GM12872 (cell line): ENCODE measurements around the gene DHX15.

Source experiments
- CTCF ChIP-seq: IDR thresholded peaks from 3 replicates; pipeline ENCODE4 v1.5.1; 2011; ENCODE audit warnings: low read depth, mild to moderate bottlenecking, low read length, moderate library complexity; ENCODE audit not compliant: insufficient read depth

DHX15 gene

GRCh38 chr4:24583451-24584210, 723 bp downstream of the DHX15 start:
- 0 out of 3 replicates have a peak, but pooled peaks have one; percentile 6 for TF ChIP-seq CTCF

GRCh38 chr4:24582235-24582832, 2.0 kb downstream of the DHX15 start:
- no peak for TF ChIP-seq CTCF

GRCh38 chr4:24578364-24578763, 6.0 kb downstream of the DHX15 start:
- TF ChIP-seq CTCF: no peak

GRCh38 chr4:24576276-24576675, 8.1 kb downstream of the DHX15 start:
- TF ChIP-seq CTCF: no peak

- no peak for TF ChIP-seq CTCF
These were observed 10.1 kb downstream of the DHX15 start for GRCh38 chr4:24574236-24574635.

GRCh38 chr4:24573582-24573981, 10.8 kb downstream of the DHX15 start:
- TF ChIP-seq CTCF: no peak

- no peak for TF ChIP-seq CTCF
These were observed 13.6 kb downstream of the DHX15 start for GRCh38 chr4:24570574-24571236.
